ENCODE measurements around the gene ZNF549. TPM values are rescaled to one million over a fixed set of nuclear protein-coding genes. Genes with fewer than 3 reads are reported as not detected.

The ZNF549 gene
- total and polyA plus RNA-seq, 2 of the 13 experiments (the other 11 are each of a cell fraction or from before 2014, with no cell fraction given) = 2.8 to 6.4 TPM

DNA sequence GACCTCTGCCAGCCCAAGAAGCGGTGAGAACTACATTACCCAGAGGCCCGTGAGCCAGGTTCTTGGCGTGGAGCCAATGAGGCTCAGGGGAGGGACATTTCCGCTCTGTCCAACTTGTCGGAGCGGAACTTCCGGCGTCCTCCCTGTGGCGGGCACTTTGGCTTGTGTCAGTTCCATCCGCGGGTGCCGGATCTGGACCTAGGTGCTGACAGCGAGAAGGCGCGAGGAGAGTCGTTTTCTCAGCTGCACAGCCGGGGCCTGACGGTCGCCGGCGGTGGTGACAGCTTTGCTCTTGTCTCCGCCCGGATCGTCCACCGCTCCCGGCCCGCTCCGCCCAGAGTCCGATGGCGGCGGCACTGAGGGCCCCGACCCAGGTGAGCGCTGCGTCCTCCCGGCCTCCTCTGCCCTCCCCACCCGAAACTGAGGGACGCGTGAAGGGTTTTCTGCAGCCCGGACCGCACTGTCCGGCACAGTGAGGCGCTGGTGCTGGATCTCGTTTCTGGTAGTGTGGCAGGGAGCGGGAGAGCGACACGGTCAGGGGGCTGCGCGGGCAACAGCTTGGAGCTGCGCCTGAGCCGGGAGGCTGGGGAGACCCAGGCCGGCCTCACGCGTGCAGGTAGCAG is 72.7 kb downstream of the ZNF549 start, which contains the start of gene ZNF530 (continued):
- TF ChIP-seq, protein P1, sequence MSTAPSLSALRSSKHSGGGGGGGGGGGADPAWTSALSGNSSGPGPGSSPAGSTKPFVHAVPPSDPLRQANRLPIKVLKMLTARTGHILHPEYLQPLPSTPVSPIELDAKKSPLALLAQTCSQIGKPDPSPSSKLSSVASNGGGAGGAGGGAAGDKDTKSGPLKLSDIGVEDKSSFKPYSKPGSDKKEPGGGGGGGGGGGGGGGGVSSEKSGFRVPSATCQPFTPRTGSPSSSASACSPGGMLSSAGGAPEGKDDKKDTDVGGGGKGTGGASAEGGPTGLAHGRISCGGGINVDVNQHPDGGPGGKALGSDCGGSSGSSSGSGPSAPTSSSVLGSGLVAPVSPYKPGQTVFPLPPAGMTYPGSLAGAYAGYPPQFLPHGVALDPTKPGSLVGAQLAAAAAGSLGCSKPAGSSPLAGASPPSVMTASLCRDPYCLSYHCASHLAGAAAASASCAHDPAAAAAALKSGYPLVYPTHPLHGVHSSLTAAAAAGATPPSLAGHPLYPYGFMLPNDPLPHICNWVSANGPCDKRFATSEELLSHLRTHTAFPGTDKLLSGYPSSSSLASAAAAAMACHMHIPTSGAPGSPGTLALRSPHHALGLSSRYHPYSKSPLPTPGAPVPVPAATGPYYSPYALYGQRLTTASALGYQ (CRISPR knock-in tag; IDR thresholded peaks at IDR 0.05) = no peak
- TF ChIP-seq, protein P2, sequence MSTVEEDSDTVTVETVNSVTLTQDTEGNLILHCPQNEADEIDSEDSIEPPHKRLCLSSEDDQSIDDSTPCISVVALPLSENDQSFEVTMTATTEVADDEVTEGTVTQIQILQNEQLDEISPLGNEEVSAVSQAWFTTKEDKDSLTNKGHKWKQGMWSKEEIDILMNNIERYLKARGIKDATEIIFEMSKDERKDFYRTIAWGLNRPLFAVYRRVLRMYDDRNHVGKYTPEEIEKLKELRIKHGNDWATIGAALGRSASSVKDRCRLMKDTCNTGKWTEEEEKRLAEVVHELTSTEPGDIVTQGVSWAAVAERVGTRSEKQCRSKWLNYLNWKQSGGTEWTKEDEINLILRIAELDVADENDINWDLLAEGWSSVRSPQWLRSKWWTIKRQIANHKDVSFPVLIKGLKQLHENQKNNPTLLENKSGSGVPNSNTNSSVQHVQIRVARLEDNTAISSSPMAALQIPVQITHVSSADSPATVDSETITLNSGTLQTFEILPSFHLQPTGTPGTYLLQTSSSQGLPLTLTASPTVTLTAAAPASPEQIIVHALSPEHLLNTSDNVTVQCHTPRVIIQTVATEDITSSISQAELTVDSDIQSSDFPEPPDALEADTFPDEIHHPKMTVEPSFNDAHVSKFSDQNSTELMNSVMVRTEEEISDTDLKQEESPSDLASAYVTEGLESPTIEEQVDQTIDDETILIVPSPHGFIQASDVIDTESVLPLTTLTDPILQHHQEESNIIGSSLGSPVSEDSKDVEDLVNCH (CRISPR knock-in tag; IDR thresholded peaks at IDR 0.05) = no peak
- TF ChIP-seq MEIS2 (CRISPR knock-in tag; IDR thresholded peaks at IDR 0.05) (no peak; the same call in 1 of the 2 replicates), HDAC2 (CRISPR knock-in tag; IDR thresholded peaks at IDR 0.05) (peak; percentile 83), ETV5 (CRISPR knock-in tag; IDR thresholded peaks at IDR 0.05; ENCODE audit: borderline replicate concordance) (peak; percentile 75), MAZ (IDR thresholded peaks at IDR 0.05; ENCODE audit: borderline replicate concordance, low read depth, low read length) (peak; percentile 77), MAZ (CRISPR knock-in tag; IDR thresholded peaks at IDR 0.05; ENCODE audit: low read depth) (0 out of 2 replicates have a peak, but pooled peaks have one; percentile 45)
- TF ChIP-seq, protein P3, sequence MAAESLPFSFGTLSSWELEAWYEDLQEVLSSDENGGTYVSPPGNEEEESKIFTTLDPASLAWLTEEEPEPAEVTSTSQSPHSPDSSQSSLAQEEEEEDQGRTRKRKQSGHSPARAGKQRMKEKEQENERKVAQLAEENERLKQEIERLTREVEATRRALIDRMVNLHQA (CRISPR knock-in tag; IDR thresholded peaks at IDR 0.05) = no peak
- TF ChIP-seq, protein P4, sequence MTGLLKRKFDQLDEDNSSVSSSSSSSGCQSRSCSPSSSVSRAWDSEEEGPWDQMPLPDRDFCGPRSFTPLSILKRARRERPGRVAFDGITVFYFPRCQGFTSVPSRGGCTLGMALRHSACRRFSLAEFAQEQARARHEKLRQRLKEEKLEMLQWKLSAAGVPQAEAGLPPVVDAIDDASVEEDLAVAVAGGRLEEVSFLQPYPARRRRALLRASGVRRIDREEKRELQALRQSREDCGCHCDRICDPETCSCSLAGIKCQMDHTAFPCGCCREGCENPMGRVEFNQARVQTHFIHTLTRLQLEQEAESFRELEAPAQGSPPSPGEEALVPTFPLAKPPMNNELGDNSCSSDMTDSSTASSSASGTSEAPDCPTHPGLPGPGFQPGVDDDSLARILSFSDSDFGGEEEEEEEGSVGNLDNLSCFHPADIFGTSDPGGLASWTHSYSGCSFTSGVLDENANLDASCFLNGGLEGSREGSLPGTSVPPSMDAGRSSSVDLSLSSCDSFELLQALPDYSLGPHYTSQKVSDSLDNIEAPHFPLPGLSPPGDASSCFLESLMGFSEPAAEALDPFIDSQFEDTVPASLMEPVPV (CRISPR knock-in tag; IDR thresholded peaks at IDR 0.05) = peak; percentile 56; the same call in 1 of the 2 replicates
- TF ChIP-seq, protein P5, sequence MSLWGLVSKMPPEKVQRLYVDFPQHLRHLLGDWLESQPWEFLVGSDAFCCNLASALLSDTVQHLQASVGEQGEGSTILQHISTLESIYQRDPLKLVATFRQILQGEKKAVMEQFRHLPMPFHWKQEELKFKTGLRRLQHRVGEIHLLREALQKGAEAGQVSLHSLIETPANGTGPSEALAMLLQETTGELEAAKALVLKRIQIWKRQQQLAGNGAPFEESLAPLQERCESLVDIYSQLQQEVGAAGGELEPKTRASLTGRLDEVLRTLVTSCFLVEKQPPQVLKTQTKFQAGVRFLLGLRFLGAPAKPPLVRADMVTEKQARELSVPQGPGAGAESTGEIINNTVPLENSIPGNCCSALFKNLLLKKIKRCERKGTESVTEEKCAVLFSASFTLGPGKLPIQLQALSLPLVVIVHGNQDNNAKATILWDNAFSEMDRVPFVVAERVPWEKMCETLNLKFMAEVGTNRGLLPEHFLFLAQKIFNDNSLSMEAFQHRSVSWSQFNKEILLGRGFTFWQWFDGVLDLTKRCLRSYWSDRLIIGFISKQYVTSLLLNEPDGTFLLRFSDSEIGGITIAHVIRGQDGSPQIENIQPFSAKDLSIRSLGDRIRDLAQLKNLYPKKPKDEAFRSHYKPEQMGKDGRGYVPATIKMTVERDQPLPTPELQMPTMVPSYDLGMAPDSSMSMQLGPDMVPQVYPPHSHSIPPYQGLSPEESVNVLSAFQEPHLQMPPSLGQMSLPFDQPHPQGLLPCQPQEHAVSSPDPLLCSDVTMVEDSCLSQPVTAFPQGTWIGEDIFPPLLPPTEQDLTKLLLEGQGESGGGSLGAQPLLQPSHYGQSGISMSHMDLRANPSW (CRISPR knock-in tag; IDR thresholded peaks at IDR 0.05; ENCODE audit: borderline replicate concordance) = no peak; the same call in 1 of the 2 replicates
- TF ChIP-seq, protein P6, sequence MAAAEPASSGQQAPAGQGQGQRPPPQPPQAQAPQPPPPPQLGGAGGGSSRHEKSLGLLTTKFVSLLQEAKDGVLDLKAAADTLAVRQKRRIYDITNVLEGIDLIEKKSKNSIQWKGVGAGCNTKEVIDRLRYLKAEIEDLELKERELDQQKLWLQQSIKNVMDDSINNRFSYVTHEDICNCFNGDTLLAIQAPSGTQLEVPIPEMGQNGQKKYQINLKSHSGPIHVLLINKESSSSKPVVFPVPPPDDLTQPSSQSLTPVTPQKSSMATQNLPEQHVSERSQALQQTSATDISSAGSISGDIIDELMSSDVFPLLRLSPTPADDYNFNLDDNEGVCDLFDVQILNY (CRISPR knock-in tag; conservative IDR thresholded peaks at IDR 0.05) = peak; percentile 87
- TF ChIP-seq, protein P7, sequence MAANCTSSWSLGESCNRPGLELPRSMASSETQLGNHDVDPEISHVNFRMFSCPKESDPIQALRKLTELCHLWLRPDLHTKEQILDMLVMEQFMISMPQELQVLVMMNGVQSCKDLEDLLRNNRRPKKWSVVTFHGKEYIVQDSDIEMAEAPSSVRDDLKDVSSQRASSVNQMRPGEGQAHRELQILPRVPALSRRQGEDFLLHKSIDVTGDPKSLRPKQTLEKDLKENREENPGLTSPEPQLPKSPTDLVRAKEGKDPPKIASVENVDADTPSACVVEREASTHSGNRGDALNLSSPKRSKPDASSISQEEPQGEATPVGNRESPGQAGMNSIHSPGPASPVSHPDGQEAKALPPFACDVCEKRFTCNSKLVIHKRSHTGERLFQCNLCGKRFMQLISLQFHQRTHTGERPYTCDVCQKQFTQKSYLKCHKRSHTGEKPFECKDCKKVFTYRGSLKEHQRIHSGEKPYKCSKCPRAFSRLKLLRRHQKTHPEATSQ (CRISPR knock-in tag; IDR thresholded peaks at IDR 0.05; ENCODE audit: borderline replicate concordance) = peak; percentile 22; the same call in 1 of the 2 replicates

All from HepG2 (cell line).